IMR-90 (cell line): Measurements from ENCODE around the gene FAAP20. TPM values are rescaled to one million over a fixed set of nuclear protein-coding genes. Genes with fewer than 3 reads are reported as not detected.

Experiments
- ATAC-seq: fragments of 200-7000 bp; cut with Tn5 transposase; 2 replicates; pipeline ENCODE4 v1.9.1; 2020; ENCODE audit warnings: low read depth, mild to moderate bottlenecking, moderate library complexity
- BruUV-seq: library from RNA; stranded (reverse); fragments of 400-500 nt; replicated peaks from 2 replicates; lab custom pipeline; 2021; lab: Mats Ljungman, UMichigan
- CTCF ChIA-PET: fragments of 300-600 bp; formaldehyde crosslinking; extraction: SDS; loops from one replicate; lab custom pipeline; 2021; ENCODE audit warnings: antibody characterized with exemption; lab: Yijun Ruan, JAX
- POLR2A ChIA-PET: fragments of 300-600 bp; sonication (Branson Sonifier 250); formaldehyde crosslinking; loops from one replicate; lab custom pipeline; 2022; ENCODE audit warnings: antibody characterized with exemption; ENCODE audit not compliant: unreplicated experiment; lab: Charles Lee
- DNase-seq: peaks from one replicate; pipeline ENCODE4 v3.0.0; 2013
- H2AFZ ChIP-seq: replicated peaks from 2 replicates; pipeline ENCODE3; 2013; ENCODE audit warnings: low read length, mild to moderate bottlenecking; ENCODE audit not compliant: poor library complexity
- H2AK5ac ChIP-seq: 2 replicates; pipeline ENCODE4 v1.6.1; 2013; ENCODE audit warnings: low read depth, low read length, inconsistent platforms
- H2AK9ac ChIP-seq: replicated peaks from 2 replicates; pipeline ENCODE3; 2013; ENCODE audit warnings: mild to moderate bottlenecking, low read depth, low read length, moderate library complexity; ENCODE audit not compliant: poor library complexity
- H2BK120ac ChIP-seq: 2 replicates; pipeline ENCODE4 v1.6.1; 2013; ENCODE audit warnings: low read depth, low read length, inconsistent platforms
- H2BK15ac ChIP-seq: 3 replicates; pipeline ENCODE4 v1.6.1; 2013; ENCODE audit warnings: low read depth, low read length, inconsistent platforms
- H2BK20ac ChIP-seq: 2 replicates; pipeline ENCODE4 v1.6.1; 2013; ENCODE audit warnings: low read depth, mild to moderate bottlenecking, inconsistent platforms, low read length, moderate library complexity
- H2BK5ac ChIP-seq: 2 replicates; pipeline ENCODE4 v1.6.1; 2013; ENCODE audit warnings: mild to moderate bottlenecking, low read depth, low read length, inconsistent platforms; ENCODE audit not compliant: poor library complexity, severe bottlenecking
- H3K14ac ChIP-seq: replicated peaks from 2 replicates; pipeline ENCODE4 v1.6.1; 2013; ENCODE audit warnings: low read depth, low read length, inconsistent platforms
- H3K18ac ChIP-seq: 2 replicates; pipeline ENCODE4 v1.6.1; 2013; ENCODE audit warnings: low read depth, low read length, control low read depth
- H3K23ac ChIP-seq: 2 replicates; pipeline ENCODE4 v1.6.1; 2013; ENCODE audit warnings: low read depth, low read length, inconsistent platforms
- H3K27ac ChIP-seq: 2 replicates; pipeline ENCODE4 v1.5.1; 2013; ENCODE audit warnings: mild to moderate bottlenecking, control low read depth, low read length; ENCODE audit not compliant: insufficient read depth
- H3K27me3 ChIP-seq: 2 replicates; pipeline ENCODE4 v1.6.1; 2013; ENCODE audit warnings: low read length; ENCODE audit not compliant: control insufficient read depth, insufficient read depth
- H3K36me3 ChIP-seq: 2 replicates; pipeline ENCODE4 v1.6.1; 2013; ENCODE audit warnings: low read length, mixed read lengths; ENCODE audit not compliant: control insufficient read depth, insufficient read depth
- H3K4ac ChIP-seq: 2 replicates; pipeline ENCODE4 v1.6.1; 2013; ENCODE audit warnings: low read depth, low read length, inconsistent platforms
- H3K4me1 ChIP-seq: 2 replicates; pipeline ENCODE4 v1.6.1; 2013; ENCODE audit warnings: low read length, mixed read lengths; ENCODE audit not compliant: control insufficient read depth, insufficient read depth
- H3K4me2 ChIP-seq: 2 replicates; pipeline ENCODE4 v1.6.1; 2013; ENCODE audit warnings: low read depth, mild to moderate bottlenecking, control low read depth, low read length, moderate library complexity
- H3K4me3 ChIP-seq: 2 replicates; pipeline ENCODE4 v1.5.1; 2013; ENCODE audit warnings: low read depth, mild to moderate bottlenecking, control low read depth, low read length, moderate library complexity; ENCODE audit not compliant: insufficient read depth
- H3K56ac ChIP-seq: 2 replicates; pipeline ENCODE4 v1.6.1; 2013; ENCODE audit warnings: low read length, inconsistent platforms; ENCODE audit not compliant: insufficient read depth; ENCODE audit errors: extremely low read depth
- H3K79me1 ChIP-seq, 2 experiments: 2 replicates each; pipeline ENCODE4 v1.6.1; 2013; ENCODE audit warnings: low read length in 2 of 2, inconsistent platforms in 1 of 2, low read depth in 1 of 2
- H3K9ac ChIP-seq: 2 replicates; pipeline ENCODE4 v1.6.1; 2013; ENCODE audit warnings: low read depth, low read length, control low read depth
- H3K9me1 ChIP-seq: 2 replicates; pipeline ENCODE4 v1.6.1; 2013; ENCODE audit warnings: low read length, inconsistent platforms; ENCODE audit not compliant: insufficient read depth
- H3K9me3 ChIP-seq: 2 replicates; pipeline ENCODE4 v1.6.1; 2013; ENCODE audit warnings: low read length; ENCODE audit not compliant: control insufficient read depth, insufficient read depth
- H4K20me1 ChIP-seq: 2 replicates; pipeline ENCODE4 v1.6.1; 2013; ENCODE audit warnings: low read length, inconsistent platforms; ENCODE audit not compliant: insufficient read depth
- H4K5ac ChIP-seq: 2 replicates; pipeline ENCODE4 v1.6.1; 2013; ENCODE audit warnings: mild to moderate bottlenecking, low read depth, low read length, control low read depth
- H4K8ac ChIP-seq, 2 experiments: 2 replicates each; pipeline ENCODE4 v1.6.1; 2013; ENCODE audit warnings: low read depth in 2 of 2, low read length in 2 of 2, control low read depth in 1 of 2, inconsistent platforms in 1 of 2
- H4K91ac ChIP-seq: 2 replicates; pipeline ENCODE4 v1.6.1; 2013; ENCODE audit warnings: low read depth, low read length, inconsistent platforms; ENCODE audit not compliant: insufficient read depth
- BHLHE40 ChIP-seq: fragments of 150-350 bp; IDR thresholded peaks from 2 replicates; pipeline ENCODE4 v1.6.1; 2016; ENCODE audit warnings: mild to moderate bottlenecking, low read depth, low read length
- CHD1 ChIP-seq: IDR thresholded peaks from 2 replicates; pipeline ENCODE4 v1.6.1; 2012; ENCODE audit warnings: low read depth, low read length, improper control_type of control experiment
- NFE2L2 ChIP-seq: fragments of 150-350 bp; IDR thresholded peaks from 2 replicates; pipeline ENCODE4 v1.6.1; 2016; ENCODE audit warnings: low read depth, mild to moderate bottlenecking, low read length
- USF2 ChIP-seq: fragments of 150-350 bp; IDR thresholded peaks from 2 replicates; pipeline ENCODE4 v1.6.1; 2017; ENCODE audit warnings: mild to moderate bottlenecking, antibody characterized with exemption, low read length, low read depth
- WGBS, 2 experiments: methylation state at CpG; one replicate each; pipeline versions ENCODE4 v1.1.5 to v1.1.7; 2013; ENCODE audit warnings: missing lambda C conversion rate in 2 of 2; ENCODE audit not compliant: insufficient read length in 1 of 2; ENCODE audit errors: extremely low coverage in 2 of 2; 5-methylcytosine and 5-hydroxymethylcytosine counted together
- dilution Hi-C: fragments of 300-500 bp; cut with HindIII; formaldehyde crosslinking; loops from one replicate; pipeline ENCODE4 v1.14.3; 2018; ENCODE audit warnings: low sequenced_read_pairs; ENCODE audit not compliant: unreplicated experiment
- in situ Hi-C: fragments of 300-500 bp; cut with MboI; formaldehyde crosslinking; loops from 3 replicates; pipeline ENCODE4 v1.14.3; 2019; ENCODE audit warnings: low sequenced_read_pairs, inconsistent platforms, mixed read lengths
- intact Hi-C: fragments of 100-400 bp; cut with micrococcal nuclease; formaldehyde crosslinking; loops from 2 replicates; pipeline ENCODE4 v1.10.0; 2022
- polyA plus RNA-seq, 3 experiments: library from polyadenylated mRNA; depleted of rRNA; stranded (reverse); fragments of >200 nt; gene quantifications; 2 replicates each; pipeline ENCODE4 v1.2.3, GENCODE V29; 2012; ENCODE audit warnings: low replicate concordance in 1 of 3
- total RNA-seq: library from RNA; depleted of rRNA; stranded (reverse); fragments of >200 nt; gene quantifications from 2 replicates; pipeline ENCODE4 v1.2.3, GENCODE V29; 2012

FAAP20 gene
- total and polyA plus RNA-seq, 2 of the 4 experiments (the other 2 are of a cell fraction) = 6.5 to 31.5 TPM

GRCh38 chr1:2228694-2229036 lies 34.1 kb upstream of the FAAP20 start:
- H3K4ac ChIP-seq = no peak overlapping the region
- H3K23ac ChIP-seq = no peak overlapping the region; the same call in 1 of the 2 replicates
- H3K36me3 ChIP-seq = peaks cover 4% of the 10 kb centered on the region; the same call in 1 of the 2 replicates
- 0 out of 2 replicates have a peak overlapping the region, but pooled peaks have one; percentile 20 for H2AK5ac ChIP-seq
- BruUV-seq = no TSS peak
- peak overlapping the region; percentile 18 for H2BK5ac ChIP-seq
- H3K79me1 ChIP-seq = peaks cover 5 to 15% of the 10 kb centered on the region in 2 experiments
- no peak overlapping the region for H4K5ac ChIP-seq
- peak overlapping the region; percentile 61 for H3K27ac ChIP-seq
- intact Hi-C loops = no loop called here
- H3K18ac ChIP-seq = no peak overlapping the region
- no peaks in the 10 kb centered on the region for H3K27me3 ChIP-seq
- H3K4me3 ChIP-seq = peak overlapping the region; percentile 97
- in situ Hi-C loops = no loop called here
- peaks cover 5% of the 10 kb centered on the region; the same call in 1 of the 2 replicates for H3K9me1 ChIP-seq
- 0% methylated on average over 18 of the region's 50 CpGs; no CpG with 5 or more reads in 1 of the 2 experiments for WGBS, 2 experiments
- H2AFZ ChIP-seq = no peak overlapping the region
- H3K14ac ChIP-seq = peak overlapping the region; percentile 81
- H3K4me2 ChIP-seq = peak overlapping the region; percentile 85
- peaks cover 17% of the 10 kb centered on the region for H3K4me1 ChIP-seq
- dilution Hi-C loops = no loop called here
- peak overlapping the region; percentile 96 for H2AK9ac ChIP-seq
- no peak overlapping the region for H2BK20ac ChIP-seq
- H2BK15ac ChIP-seq = no peak overlapping the region
- DNase-seq (no peak), ATAC-seq (no peak)
- H4K8ac ChIP-seq = no peak overlapping the region
- H3K9me3 ChIP-seq = no peaks in the 10 kb centered on the region
- no peak overlapping the region for H4K91ac ChIP-seq
- ChIA-PET CTCF (interaction anchor here (1.0 to 2.0 kb wide), 2 partner anchors 34 to 153 kb away, joined by 4 to 7 read pairs; partner anchors contain the start of gene FAAP20), POLR2A (interaction anchor here (0.6 to 1.2 kb wide), 2 partner anchors 20 to 313 kb away, joined by 3 read pairs; no protein-coding TSS in a partner anchor)
- TF ChIP-seq BHLHE40 = no peak
- no peak for TF ChIP-seq USF2
- 0 out of 2 replicates have a peak, but pooled peaks have one; percentile 20 for TF ChIP-seq CHD1
- no peak for TF ChIP-seq NFE2L2
- no peak overlapping the region for H3K56ac ChIP-seq
- H2BK120ac ChIP-seq = no peak overlapping the region
- peak overlapping the region; percentile 74 for H3K9ac ChIP-seq
- H4K20me1 ChIP-seq = peaks cover 51% of the 10 kb centered on the region
